ENCODE measurements around the gene ABCA7. TPM values are rescaled to one million over a fixed set of nuclear protein-coding genes. Genes with fewer than 3 reads are reported as not detected.

Gene ABCA7
- total and polyA plus RNA-seq, 2 of the 8 experiments (the other 6 are each of a cell fraction or from before 2014, with no cell fraction given), result 10.4 to 25.6 TPM

DNA sequence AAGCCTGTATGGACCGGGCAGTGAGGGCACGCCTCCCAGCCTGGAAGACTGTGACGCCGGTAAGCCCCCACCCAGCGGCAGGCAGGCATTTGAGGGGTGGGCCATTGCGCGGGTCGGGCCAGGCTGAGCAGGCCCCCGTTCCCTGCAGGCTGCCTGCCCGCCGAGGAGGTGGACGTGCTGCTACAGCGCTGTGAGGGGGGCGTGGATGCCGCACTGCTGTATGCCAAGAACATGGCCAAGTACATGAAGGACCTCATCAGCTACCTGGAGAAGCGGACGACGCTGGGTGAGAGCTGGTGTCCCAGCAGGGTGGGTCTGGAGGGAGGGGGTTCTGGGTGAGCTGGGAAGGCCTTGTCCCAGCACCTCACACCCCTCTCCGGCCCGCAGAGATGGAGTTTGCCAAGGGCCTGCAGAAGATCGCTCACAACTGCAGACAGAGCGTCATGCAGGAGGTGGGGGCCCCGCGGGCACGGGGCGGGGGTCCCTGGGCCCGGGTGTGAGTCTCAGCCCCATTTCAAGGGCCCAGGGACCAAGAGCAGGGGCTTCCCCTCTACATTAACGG, 34.1 kb downstream of the ABCA7 start:
- H3K23ac ChIP-seq (ENCODE audit: insufficient read length), result no peak overlapping the region
- H2BK5ac ChIP-seq (ENCODE audit: low read depth, low read length), result no peak overlapping the region
- peaks cover 3% of the 10 kb centered on the region; the same call in 1 of the 2 replicates for H3K23me2 ChIP-seq (ENCODE audit: low read depth, low read length)
- no peak overlapping the region for H3K4me3 ChIP-seq (ENCODE audit: extremely low read depth in 1 of 4, insufficient read depth in 2 of 4, low read depth in 3 of 4, low read length in 4 of 4)
- no peak overlapping the region for H2AK5ac ChIP-seq (ENCODE audit: low read depth, low read length)
- no peak overlapping the region for H2BK120ac ChIP-seq (replicated peaks; ENCODE audit: low read depth, low read length)
- CTCF ChIA-PET (ENCODE audit: partially characterized antibody), result interaction anchor here (1.4 kb wide), 1 partner anchor 149 kb away, joined by 4 read pairs; no protein-coding TSS in a partner anchor
- H2BK15ac ChIP-seq (ENCODE audit: low read length), result no peak overlapping the region
- H3K79me1 ChIP-seq (ENCODE audit: low read depth, low read length), result peaks cover 5% of the 10 kb centered on the region
- H2AFZ ChIP-seq (ENCODE audit: low read length), result no peak overlapping the region
- H3K4ac ChIP-seq (replicated peaks; ENCODE audit: insufficient read length, low read depth, low read length), result no peak overlapping the region
- peaks cover 0 to 4% (median 2%) of the 10 kb centered on the region in 4 experiments; a peak in 2 of 7 replicates for H3K27me3 ChIP-seq (replicated peaks in 1 of 4; ENCODE audit: control insufficient read depth in 3 of 4, extremely low read depth in 1 of 4, insufficient read depth in 3 of 4, low read length in 3 of 4)
- H4K20me1 ChIP-seq (replicated peaks in 1 of 2; ENCODE audit: control insufficient read depth in 1 of 2, insufficient read depth in 2 of 2, low read length in 2 of 2), result peaks cover 1 to 11% of the 10 kb centered on the region in 2 experiments
- H3K18ac ChIP-seq (ENCODE audit: extremely low read depth, low read length), result no peak overlapping the region
- H3K14ac ChIP-seq (ENCODE audit: insufficient read length), result no peak overlapping the region
- H4K91ac ChIP-seq (replicated peaks; ENCODE audit: insufficient read length, low read length), result no peak overlapping the region
- POLR2A ChIA-PET (ENCODE audit: partially characterized antibody), result interaction anchor here (0.6 to 7.1 kb wide), 5 partner anchors 7 to 34 kb away, joined by 3 to 52 read pairs (median 24); partner anchors contain the start of gene ABCA7
- peaks cover 0 to 4% (median 1%) of the 10 kb centered on the region in 4 experiments; a peak in 2 of 7 replicates for H3K4me1 ChIP-seq (replicated peaks in 1 of 4; ENCODE audit: control insufficient read depth in 3 of 4, insufficient read depth in 4 of 4, low read length in 3 of 4)
- no peak for FAIRE-seq
- WGBS, 2 experiments (ENCODE audit: extremely low coverage in 1 of 2, insufficient coverage in 1 of 2, insufficient read length in 1 of 2, insufficient replicate concordance in 2 of 2, low coverage in 1 of 2, low lambda C conversion rate in 2 of 2, missing lambda C conversion rate in 1 of 2), result 95% methylated on average over 14 of the region's 28 CpGs; no CpG with 5 or more reads in 1 of the 2 experiments
- no peak overlapping the region for H2BK20ac ChIP-seq (ENCODE audit: low read length)
- H3K9ac ChIP-seq (replicated peaks in 1 of 4; ENCODE audit: extremely low read depth in 1 of 4, low read depth in 3 of 4, low read length in 3 of 4), result no peak overlapping the region
- H3K56ac ChIP-seq (replicated peaks; ENCODE audit: insufficient read length, low read depth, low read length), result no peak overlapping the region
- H3K36me3 ChIP-seq (ENCODE audit: control insufficient read depth in 2 of 4, insufficient read depth in 4 of 4, low read length in 3 of 4), result peaks cover 0 to 23% (median 3%) of the 10 kb centered on the region in 4 experiments; a peak in 2 of 8 replicates
- no peak overlapping the region for H4K5ac ChIP-seq (ENCODE audit: insufficient read length, low read depth, low read length)
- H3K79me2 ChIP-seq (ENCODE audit: control insufficient read depth in 1 of 2, insufficient read depth in 2 of 2, low read length in 2 of 2), result no peaks in the 10 kb centered on the region
- no peak for DNase-seq (ENCODE audit: low read depth in 1 of 2, low spot score in 2 of 2)
- H3K27ac ChIP-seq (ENCODE audit: low read depth, low read length), result no peak overlapping the region
- no peak overlapping the region for H2BK12ac ChIP-seq (ENCODE audit: low read depth, low read length)
- H4K8ac ChIP-seq (ENCODE audit: extremely low read depth, insufficient read depth, low read length), result no peak overlapping the region
- H3K4me2 ChIP-seq (ENCODE audit: insufficient read depth in 1 of 2, low read depth in 2 of 2, low read length in 2 of 2), result no peak overlapping the region
- no peaks in the 10 kb centered on the region for H3K9me3 ChIP-seq (ENCODE audit: insufficient read depth in 2 of 2, low read depth in 1 of 2, low read length in 1 of 2)
- no peak for TF ChIP-seq EZH2 (IDR thresholded peaks at IDR 0.05; ENCODE audit: low read depth, low read length, severe bottlenecking)
- no peak for TF ChIP-seq RBBP5 (IDR thresholded peaks at IDR 0.05; ENCODE audit: borderline replicate concordance, low read depth, low read length)
- TF ChIP-seq, protein P1, sequence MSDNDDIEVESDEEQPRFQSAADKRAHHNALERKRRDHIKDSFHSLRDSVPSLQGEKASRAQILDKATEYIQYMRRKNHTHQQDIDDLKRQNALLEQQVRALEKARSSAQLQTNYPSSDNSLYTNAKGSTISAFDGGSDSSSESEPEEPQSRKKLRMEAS (IDR thresholded peaks at IDR 0.05), result no peak
